SK-N-SH treated with all-trans-retinoic acid at 6 μM for 48 hours (cell line): ENCODE data around the gene OR3A2.
"Not testable (repeated sequence)": the region's sequence is repeated elsewhere in the genome, so short reads cannot be mapped to it uniquely, and the experiment has no call there.

Source experiments
- ARNTL ChIP-seq: fragments of 450-650 bp; formaldehyde crosslinking; IDR thresholded peaks from 2 replicates; pipeline ENCODE4 v1.5.0; 2020; ENCODE audit warnings: low read depth, mild to moderate bottlenecking, moderate library complexity, borderline replicate concordance
- GLIS3 ChIP-seq: fragments of 250-450 bp; sonication (Bioruptor Pico); IDR thresholded peaks from 2 replicates; pipeline ENCODE4 v1.5.0; 2020; ENCODE audit warnings: mild to moderate bottlenecking, moderate library complexity
- TOX ChIP-seq: fragments of 250-450 bp; sonication (Bioruptor Pico); IDR thresholded peaks from 2 replicates; pipeline ENCODE4 v1.8.0; 2021; ENCODE audit warnings: mild to moderate bottlenecking, moderate library complexity, borderline replicate concordance

GRCh38 chr17:3241044-3241443, 145.1 kb downstream of the OR3A2 start:
- not testable (repeated sequence) for TF ChIP-seq GLIS3, ARNTL, TOX (CRISPR knock-in tag)
